ENCODE results near the gene UVRAG. TPM values are rescaled to one million over a fixed set of nuclear protein-coding genes. Genes with fewer than 3 reads are reported as not detected.

UVRAG gene
- total RNA-seq, 4 donors from 2014 or later = 16.6 to 22.1 (median 19.3) TPM

DNA sequence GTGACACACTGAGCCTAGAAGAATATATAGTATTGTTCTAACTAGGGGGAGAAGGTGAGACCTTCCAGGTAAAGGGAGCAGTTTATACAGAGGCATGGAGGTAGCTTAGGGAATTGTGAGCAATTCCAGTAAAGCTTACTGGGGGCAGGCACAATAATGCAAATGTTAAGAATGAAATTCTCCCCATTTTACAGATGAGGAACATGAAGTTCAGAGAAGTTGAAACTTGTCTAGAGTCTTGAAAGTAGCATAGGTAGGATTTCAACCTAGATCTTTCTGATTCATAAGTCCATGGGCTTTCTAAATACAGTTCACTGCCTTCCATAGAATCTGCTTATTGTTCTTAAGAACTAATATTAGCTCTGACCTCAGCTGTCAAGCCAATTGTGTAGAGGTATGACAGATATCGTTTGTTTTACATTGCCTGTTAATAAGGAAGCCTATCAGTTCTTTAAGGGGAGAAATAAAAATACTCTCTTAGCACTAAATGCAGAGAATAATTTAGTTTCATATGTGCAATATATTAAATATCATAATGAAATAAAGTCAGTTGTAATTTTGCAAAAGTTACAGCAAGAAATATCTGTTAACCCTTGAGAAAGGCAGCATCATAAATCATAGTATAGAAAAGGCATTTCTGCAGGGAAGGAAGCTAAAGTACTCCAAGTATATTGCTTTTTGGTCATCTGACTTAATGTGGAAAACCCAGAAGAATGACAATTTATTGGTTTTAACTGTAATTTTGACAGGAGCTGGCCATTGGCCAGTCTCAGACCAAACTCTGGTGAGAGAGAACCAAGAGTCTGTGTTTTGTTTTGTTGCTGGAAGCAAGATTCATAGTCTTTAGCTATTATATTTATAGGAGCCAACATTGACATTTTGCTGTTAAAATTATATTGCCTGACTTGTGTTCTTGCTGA is 181.8 kb downstream of the UVRAG start:
- TF ChIP-seq, protein P1, sequence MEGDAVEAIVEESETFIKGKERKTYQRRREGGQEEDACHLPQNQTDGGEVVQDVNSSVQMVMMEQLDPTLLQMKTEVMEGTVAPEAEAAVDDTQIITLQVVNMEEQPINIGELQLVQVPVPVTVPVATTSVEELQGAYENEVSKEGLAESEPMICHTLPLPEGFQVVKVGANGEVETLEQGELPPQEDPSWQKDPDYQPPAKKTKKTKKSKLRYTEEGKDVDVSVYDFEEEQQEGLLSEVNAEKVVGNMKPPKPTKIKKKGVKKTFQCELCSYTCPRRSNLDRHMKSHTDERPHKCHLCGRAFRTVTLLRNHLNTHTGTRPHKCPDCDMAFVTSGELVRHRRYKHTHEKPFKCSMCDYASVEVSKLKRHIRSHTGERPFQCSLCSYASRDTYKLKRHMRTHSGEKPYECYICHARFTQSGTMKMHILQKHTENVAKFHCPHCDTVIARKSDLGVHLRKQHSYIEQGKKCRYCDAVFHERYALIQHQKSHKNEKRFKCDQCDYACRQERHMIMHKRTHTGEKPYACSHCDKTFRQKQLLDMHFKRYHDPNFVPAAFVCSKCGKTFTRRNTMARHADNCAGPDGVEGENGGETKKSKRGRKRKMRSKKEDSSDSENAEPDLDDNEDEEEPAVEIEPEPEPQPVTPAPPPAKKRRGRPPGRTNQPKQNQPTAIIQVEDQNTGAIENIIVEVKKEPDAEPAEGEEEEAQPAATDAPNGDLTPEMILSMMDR (IDR thresholded peaks at IDR 0.05 in 4 of 5, conservative IDR thresholded peaks at IDR 0.05 in 1 of 5) = no peak
- no peak for TF ChIP-seq POLR2A (IDR thresholded peaks at IDR 0.05)
- Histone ChIP-seq H3K27me3 (no peaks in the 10 kb centered on the region), H3K9me3 (no peaks in the 10 kb centered on the region), H3K27ac (no peak overlapping the region), H3K4me3 (no peak overlapping the region), H3K4me1 (peaks cover 3 to 10% of the 10 kb centered on the region in 2 donors), H3K36me3 (no peaks in the 10 kb centered on the region)
- intact Hi-C loops (cut with DNase I; ENCODE audit: low total_unique reads) (no loop called here), in situ Hi-C loops (cut with MboI; ENCODE audit: low sequenced_read_pairs in 4 of 4) (no loop called here)
- no peak for DNase-seq
- no peak for ATAC-seq

DNA sequence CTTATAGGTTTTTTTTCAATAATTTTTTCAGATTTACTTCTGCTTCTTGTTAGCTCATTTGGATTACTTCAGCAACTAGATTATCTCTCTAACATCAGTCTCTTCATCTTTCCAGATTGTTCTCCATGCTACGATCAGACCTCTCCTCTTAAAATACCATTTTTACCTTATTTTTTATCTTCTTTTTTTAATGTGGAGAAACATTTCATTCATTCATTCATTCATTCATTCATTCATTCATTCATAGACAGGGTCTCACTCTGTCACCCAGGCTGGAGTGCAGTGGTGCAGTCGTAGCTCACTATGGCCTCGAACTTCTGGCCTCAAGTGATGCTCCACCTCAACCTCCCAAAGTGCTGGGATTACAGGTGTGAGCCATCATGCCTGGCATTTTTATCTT is 189.4 kb downstream of the UVRAG start:
- no peak for DNase-seq
- intact Hi-C loops (cut with DNase I; ENCODE audit: low total_unique reads) (no loop called here), in situ Hi-C loops (cut with MboI; ENCODE audit: low sequenced_read_pairs in 4 of 4) (no loop called here)
- ATAC-seq = no peak
- no peaks in the 10 kb centered on the region for H3K4me1 ChIP-seq
- H3K27me3 ChIP-seq = no peaks in the 10 kb centered on the region
- peaks cover 0 to 31% of the 10 kb centered on the region in 2 donors for H3K36me3 ChIP-seq
- no peak overlapping the region for H3K4me3 ChIP-seq
- TF ChIP-seq, protein P1 (IDR thresholded peaks at IDR 0.05 in 4 of 5, conservative IDR thresholded peaks at IDR 0.05 in 1 of 5) = no peak
- no peak for TF ChIP-seq POLR2A (IDR thresholded peaks at IDR 0.05)
- H3K27ac ChIP-seq = no peak overlapping the region
- H3K9me3 ChIP-seq = no peaks in the 10 kb centered on the region

DNA sequence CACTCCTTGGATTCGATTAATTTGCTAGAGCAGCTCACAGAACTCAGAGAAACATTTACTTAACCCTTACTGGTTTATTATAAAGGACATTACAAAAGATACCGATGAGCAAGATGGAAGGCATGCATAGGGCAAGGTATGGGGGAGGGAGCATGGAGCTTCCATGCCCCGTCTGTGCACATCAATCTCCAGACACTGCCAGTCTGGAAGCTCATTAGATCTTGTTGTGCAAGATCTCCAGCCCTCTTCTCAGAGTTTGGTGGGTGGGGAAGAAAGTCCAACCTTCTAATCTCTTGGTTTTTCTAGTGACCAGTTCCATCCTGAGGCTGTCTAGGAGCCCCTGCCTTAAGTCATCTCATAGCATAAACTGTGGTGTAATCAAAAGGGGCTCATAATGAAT is 190.7 kb downstream of the UVRAG start:
- in situ Hi-C loops (cut with MboI; ENCODE audit: low sequenced_read_pairs in 4 of 4) = no loop called here
- no peaks in the 10 kb centered on the region for H3K4me1 ChIP-seq
- H3K27me3 ChIP-seq = no peaks in the 10 kb centered on the region
- no peak overlapping the region for H3K4me3 ChIP-seq
- intact Hi-C loops (cut with DNase I; ENCODE audit: low total_unique reads) = no loop called here
- DNase-seq (no peak), ATAC-seq (no peak)
- no peaks in the 10 kb centered on the region for H3K9me3 ChIP-seq
- no peak overlapping the region for H3K27ac ChIP-seq
- TF ChIP-seq POLR2A (IDR thresholded peaks at IDR 0.05) = no peak
- TF ChIP-seq, protein P1 (IDR thresholded peaks at IDR 0.05 in 4 of 5, conservative IDR thresholded peaks at IDR 0.05 in 1 of 5) = no peak
- H3K36me3 ChIP-seq = peaks cover 0 to 31% of the 10 kb centered on the region in 2 donors

DNA sequence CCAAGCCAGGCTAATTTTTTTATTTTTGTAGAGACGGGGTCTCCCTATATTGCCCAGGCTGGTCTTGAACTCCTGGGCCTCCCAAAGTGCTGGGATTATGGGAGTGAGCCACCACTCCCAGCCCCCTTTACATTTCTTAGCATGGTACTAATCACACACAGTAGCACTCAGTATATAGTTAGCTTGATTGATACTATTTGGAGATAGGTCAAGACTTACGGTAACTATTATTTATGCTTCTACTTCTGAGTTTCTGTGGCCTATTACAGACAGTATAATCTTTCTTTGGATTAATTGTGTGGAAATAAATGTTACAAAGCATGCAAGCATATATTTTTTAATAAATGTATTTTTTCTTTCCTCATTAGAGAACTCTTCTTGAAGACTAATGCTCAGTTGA is 192.2 kb downstream of the UVRAG start:
- H3K4me1 ChIP-seq = no peaks in the 10 kb centered on the region
- H3K4me3 ChIP-seq = no peak overlapping the region
- ATAC-seq (no peak), DNase-seq (no peak)
- no peaks in the 10 kb centered on the region for H3K27me3 ChIP-seq
- intact Hi-C loops (cut with DNase I; ENCODE audit: low total_unique reads) (no loop called here), in situ Hi-C loops (cut with MboI; ENCODE audit: low sequenced_read_pairs in 4 of 4) (no loop called here)
- H3K36me3 ChIP-seq = peaks cover 0 to 31% of the 10 kb centered on the region in 2 donors
- TF ChIP-seq POLR2A (IDR thresholded peaks at IDR 0.05) = no peak
- TF ChIP-seq, protein P1 (IDR thresholded peaks at IDR 0.05 in 4 of 5, conservative IDR thresholded peaks at IDR 0.05 in 1 of 5) = no peak
- H3K9me3 ChIP-seq = no peaks in the 10 kb centered on the region
- no peak overlapping the region for H3K27ac ChIP-seq

Data from gastrocnemius medialis (tissue), 4 donors.